ENCODE data around the gene PTH1R. TPM values are rescaled to one million over a fixed set of nuclear protein-coding genes. Genes with fewer than 3 reads are reported as not detected.

PTH1R gene
- total RNA-seq, 2 donors from 2014 or later: 1.3 to 10.8 TPM

DNA sequence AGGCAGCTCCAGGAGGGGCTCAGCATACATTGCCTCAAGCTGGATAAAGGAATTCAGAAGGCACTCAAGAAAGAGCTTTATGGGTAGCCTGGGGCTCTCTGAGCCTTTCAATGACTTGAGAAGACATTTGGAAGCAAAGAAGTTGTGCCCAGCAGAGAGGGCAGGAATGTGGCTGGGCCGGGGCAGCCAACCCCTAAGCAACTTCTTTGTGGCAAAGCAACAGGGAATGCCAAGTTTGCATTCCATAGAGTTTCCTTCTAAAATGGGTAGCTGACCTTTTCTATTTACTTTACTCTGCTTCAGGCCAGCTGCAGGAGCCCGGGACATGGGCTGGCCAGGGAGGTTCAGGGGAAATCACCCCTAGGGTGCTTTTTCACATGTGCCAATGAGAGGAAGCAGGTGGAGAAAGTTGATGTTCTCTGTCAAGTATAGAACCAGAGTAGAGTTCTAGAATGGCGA, 53.5 kb downstream of the PTH1R start:
- Histone ChIP-seq H3K9me3 (no peaks in the 10 kb centered on the region), H3K27me3 (replicated peaks; ENCODE audit: insufficient read depth) (no peaks in the 10 kb centered on the region), H3K4me1 (replicated peaks) (peaks cover 8% of the 10 kb centered on the region), H3K4me3 (no peak overlapping the region), H3K27ac (peak overlapping the region; percentile 27 to 30), H3K36me3 (no peaks in the 10 kb centered on the region)
- DNase-seq (ENCODE audit: low spot score): no peak
- intact Hi-C loops (cut with DNase I): loop anchor here (5.0 kb wide), 1 partner anchor 46 kb away; the partner anchor contains the start of genes CCDC12 and NBEAL2
- 44% methylated on average over 3 of the region's 3 CpGs for WGBS
- no peak for TF ChIP-seq POLR2A (IDR thresholded peaks at IDR 0.05)
- TF ChIP-seq POLR2AphosphoS5 (IDR thresholded peaks at IDR 0.05): no peak
- TF ChIP-seq, protein P1, sequence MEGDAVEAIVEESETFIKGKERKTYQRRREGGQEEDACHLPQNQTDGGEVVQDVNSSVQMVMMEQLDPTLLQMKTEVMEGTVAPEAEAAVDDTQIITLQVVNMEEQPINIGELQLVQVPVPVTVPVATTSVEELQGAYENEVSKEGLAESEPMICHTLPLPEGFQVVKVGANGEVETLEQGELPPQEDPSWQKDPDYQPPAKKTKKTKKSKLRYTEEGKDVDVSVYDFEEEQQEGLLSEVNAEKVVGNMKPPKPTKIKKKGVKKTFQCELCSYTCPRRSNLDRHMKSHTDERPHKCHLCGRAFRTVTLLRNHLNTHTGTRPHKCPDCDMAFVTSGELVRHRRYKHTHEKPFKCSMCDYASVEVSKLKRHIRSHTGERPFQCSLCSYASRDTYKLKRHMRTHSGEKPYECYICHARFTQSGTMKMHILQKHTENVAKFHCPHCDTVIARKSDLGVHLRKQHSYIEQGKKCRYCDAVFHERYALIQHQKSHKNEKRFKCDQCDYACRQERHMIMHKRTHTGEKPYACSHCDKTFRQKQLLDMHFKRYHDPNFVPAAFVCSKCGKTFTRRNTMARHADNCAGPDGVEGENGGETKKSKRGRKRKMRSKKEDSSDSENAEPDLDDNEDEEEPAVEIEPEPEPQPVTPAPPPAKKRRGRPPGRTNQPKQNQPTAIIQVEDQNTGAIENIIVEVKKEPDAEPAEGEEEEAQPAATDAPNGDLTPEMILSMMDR (IDR thresholded peaks at IDR 0.05): no peak

DNA sequence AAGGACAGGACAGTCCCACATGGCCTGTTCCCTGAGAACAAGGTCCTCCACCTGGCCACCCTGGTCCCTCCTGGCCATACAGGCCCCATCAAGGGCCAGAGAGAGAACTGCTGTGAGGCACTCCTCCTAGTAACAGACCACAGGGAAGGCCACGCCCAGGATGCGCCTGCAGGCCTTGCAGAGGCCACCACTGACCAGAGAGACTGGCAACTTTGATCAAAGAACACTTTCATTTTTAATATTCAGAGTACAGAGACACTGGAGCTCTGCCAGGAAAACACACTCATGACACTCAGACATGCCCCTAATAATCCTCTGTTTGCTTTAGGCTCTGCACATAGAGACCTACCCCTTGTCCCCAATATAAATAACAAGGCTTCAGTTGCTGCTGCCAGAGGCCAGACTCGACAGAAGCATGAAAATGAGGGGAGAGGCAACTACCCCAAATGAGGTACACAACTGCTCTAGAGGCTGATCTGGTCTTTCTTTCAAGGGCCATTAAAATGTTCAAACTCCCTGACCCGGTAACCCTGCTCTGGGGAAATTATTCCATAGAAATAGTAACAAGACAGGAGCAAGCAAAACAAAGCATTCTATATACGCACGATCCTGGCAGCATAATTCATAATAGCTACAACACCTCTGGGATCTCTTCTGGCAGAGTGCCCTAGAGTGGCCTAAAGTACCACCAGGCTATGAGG, 54.3 kb downstream of the PTH1R start:
- TF ChIP-seq POLR2A (IDR thresholded peaks at IDR 0.05): no peak
- TF ChIP-seq POLR2AphosphoS5 (IDR thresholded peaks at IDR 0.05): no peak
- H3K9me3 ChIP-seq: no peaks in the 10 kb centered on the region
- 33% methylated on average over 6 of the region's 6 CpGs for WGBS
- peak overlapping the region; percentile 27 to 30 for H3K27ac ChIP-seq
- no peak for DNase-seq (ENCODE audit: low spot score)
- H3K4me3 ChIP-seq: no peak overlapping the region
- no peaks in the 10 kb centered on the region for H3K27me3 ChIP-seq (replicated peaks; ENCODE audit: insufficient read depth)
- peaks cover 8% of the 10 kb centered on the region for H3K4me1 ChIP-seq (replicated peaks)
- H3K36me3 ChIP-seq: no peaks in the 10 kb centered on the region
- intact Hi-C loops (cut with DNase I): loop anchor here (5.0 kb wide), 1 partner anchor 46 kb away; the partner anchor contains the start of genes CCDC12 and NBEAL2

DNA sequence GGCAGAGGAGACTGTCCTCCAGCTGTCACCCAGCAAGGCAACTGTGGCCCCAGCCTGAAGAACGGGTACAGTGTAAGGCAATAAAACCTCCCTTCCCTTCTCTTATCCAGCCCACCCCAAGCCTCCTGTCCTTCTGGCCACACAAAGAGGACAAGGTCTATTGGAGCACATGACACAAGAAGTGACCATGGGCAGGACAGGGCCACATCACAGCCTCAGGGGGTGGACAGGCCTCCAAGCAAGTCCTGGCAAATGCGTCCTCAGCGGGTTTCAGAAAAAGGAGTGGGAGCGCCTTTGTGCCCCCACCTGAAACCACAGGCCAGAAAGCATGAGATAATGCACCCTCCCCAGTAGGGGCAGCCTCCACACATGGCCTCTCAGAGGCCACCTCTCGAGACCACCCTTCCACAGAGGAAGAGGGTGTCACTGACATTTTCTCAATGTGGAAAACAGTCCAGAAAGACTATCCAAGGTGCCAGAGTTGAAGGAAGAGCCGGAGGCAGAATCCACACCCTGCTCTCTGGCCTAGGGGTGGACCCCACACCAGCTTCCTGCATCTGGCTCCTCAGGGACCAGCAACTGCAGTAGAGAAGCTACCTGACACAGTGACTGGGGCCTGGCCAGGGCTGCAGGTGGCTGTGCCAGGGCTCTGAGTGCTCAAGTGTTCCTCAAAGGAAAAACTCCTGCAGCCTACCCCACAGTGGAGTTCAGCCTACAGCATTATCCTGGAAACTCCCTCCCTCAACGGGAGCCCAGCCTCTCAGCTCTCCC, 55.1 kb downstream of the PTH1R start:
- WGBS: 72% methylated on average over 7 of the region's 7 CpGs
- Histone ChIP-seq H3K27me3 (replicated peaks; ENCODE audit: insufficient read depth) (no peaks in the 10 kb centered on the region), H3K4me1 (replicated peaks) (peaks cover 8% of the 10 kb centered on the region), H3K4me3 (no peak overlapping the region), H3K36me3 (no peaks in the 10 kb centered on the region), H3K27ac (peak overlapping the region in 1 of 2 donors; percentile 23), H3K9me3 (no peaks in the 10 kb centered on the region)
- no peak for TF ChIP-seq POLR2A (IDR thresholded peaks at IDR 0.05)
- no peak for TF ChIP-seq POLR2AphosphoS5 (IDR thresholded peaks at IDR 0.05)
- TF ChIP-seq, protein P1 (IDR thresholded peaks at IDR 0.05): no peak
- DNase-seq (ENCODE audit: low spot score): no peak
- intact Hi-C loops (cut with DNase I): loop anchor here (5.0 kb wide), 1 partner anchor 45 kb away; the partner anchor contains the start of genes CCDC12 and NBEAL2

DNA sequence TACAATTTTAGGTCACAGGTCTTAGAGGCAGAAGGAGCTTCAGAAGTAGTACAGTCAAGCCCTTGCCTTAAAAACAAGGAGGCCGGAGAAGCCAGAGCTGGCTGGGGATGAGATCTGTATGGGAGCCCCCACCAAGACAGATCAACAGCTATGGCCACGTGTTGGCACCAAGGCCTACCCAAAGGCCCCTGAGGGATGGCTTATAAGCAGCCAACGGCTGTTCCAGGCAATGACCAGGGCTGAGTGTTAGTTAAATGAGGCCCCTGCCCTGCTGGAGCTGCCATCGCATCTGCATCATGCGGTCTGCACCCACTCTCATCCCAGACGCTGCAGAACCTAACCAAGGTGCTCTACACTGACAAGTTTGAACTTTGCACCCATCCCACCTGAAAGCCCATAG, 55.7 kb downstream of the PTH1R start:
- no peak for DNase-seq (ENCODE audit: low spot score)
- H3K27ac ChIP-seq: peak overlapping the region in 1 of 2 donors; percentile 23
- intact Hi-C loops (cut with DNase I): loop anchor here (5.0 kb wide), 1 partner anchor 44 kb away; the partner anchor contains the start of genes CCDC12 and NBEAL2
- TF ChIP-seq POLR2AphosphoS5 (IDR thresholded peaks at IDR 0.05) (no peak), POLR2A (IDR thresholded peaks at IDR 0.05) (no peak)
- TF ChIP-seq, protein P1 (IDR thresholded peaks at IDR 0.05): no peak
- WGBS: 58% methylated on average over 5 of the region's 6 CpGs
- H3K4me3 ChIP-seq: no peak overlapping the region
- no peaks in the 10 kb centered on the region for H3K27me3 ChIP-seq (replicated peaks; ENCODE audit: insufficient read depth)
- no peaks in the 10 kb centered on the region for H3K36me3 ChIP-seq
- H3K9me3 ChIP-seq: no peaks in the 10 kb centered on the region
- peaks cover 8% of the 10 kb centered on the region for H3K4me1 ChIP-seq (replicated peaks)

DNA sequence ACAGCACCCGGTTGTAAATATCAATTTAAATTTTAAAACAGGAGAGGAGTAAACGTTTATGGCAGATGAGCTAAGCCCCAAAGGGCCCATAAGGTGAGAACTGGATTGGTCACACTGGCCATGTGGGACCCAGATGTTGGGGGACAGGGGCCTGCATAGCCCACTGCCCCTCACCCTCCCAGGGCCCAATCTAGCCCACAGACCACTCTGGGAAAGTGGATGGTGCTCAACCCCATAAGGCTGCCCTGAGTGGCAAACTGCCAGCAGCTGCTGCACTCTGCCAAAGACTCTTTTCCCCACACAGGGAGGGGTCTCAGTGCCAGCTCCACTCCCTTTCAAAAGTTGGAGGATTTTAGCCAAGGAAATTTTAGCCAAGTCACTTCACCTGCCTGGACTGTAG, 56.6 kb downstream of the PTH1R start:
- Histone ChIP-seq H3K36me3 (no peaks in the 10 kb centered on the region), H3K27me3 (replicated peaks; ENCODE audit: insufficient read depth) (no peaks in the 10 kb centered on the region), H3K4me1 (replicated peaks) (peaks cover 8% of the 10 kb centered on the region), H3K9me3 (no peaks in the 10 kb centered on the region), H3K27ac (no peak overlapping the region), H3K4me3 (no peak overlapping the region)
- intact Hi-C loops (cut with DNase I): loop anchor here (5.0 kb wide), 1 partner anchor 43 kb away; the partner anchor contains the start of genes CCDC12 and NBEAL2
- no peak for DNase-seq (ENCODE audit: low spot score)
- 42% methylated on average over 2 of the region's 2 CpGs for WGBS
- TF ChIP-seq, protein P1 (IDR thresholded peaks at IDR 0.05): no peak
- TF ChIP-seq POLR2AphosphoS5 (IDR thresholded peaks at IDR 0.05): no peak
- no peak for TF ChIP-seq POLR2A (IDR thresholded peaks at IDR 0.05)

Measured in prostate gland (tissue), 2 donors.